ENCODE data around the gene SASH1.

The SASH1 gene

GRCh38 chr6:148339766-148340165 is 2.9 kb upstream of the SASH1 start:
- ChIA-PET CTCF (no interaction called here), POLR2A (no interaction called here)
- no peak for TF ChIP-seq CTCF (IDR thresholded peaks at IDR 0.05; ENCODE audit: control extremely low read depth, extremely low read depth, low read depth, missing control alignments)
- no peak for DNase-seq (ENCODE audit: extremely low spot score)

DNA sequence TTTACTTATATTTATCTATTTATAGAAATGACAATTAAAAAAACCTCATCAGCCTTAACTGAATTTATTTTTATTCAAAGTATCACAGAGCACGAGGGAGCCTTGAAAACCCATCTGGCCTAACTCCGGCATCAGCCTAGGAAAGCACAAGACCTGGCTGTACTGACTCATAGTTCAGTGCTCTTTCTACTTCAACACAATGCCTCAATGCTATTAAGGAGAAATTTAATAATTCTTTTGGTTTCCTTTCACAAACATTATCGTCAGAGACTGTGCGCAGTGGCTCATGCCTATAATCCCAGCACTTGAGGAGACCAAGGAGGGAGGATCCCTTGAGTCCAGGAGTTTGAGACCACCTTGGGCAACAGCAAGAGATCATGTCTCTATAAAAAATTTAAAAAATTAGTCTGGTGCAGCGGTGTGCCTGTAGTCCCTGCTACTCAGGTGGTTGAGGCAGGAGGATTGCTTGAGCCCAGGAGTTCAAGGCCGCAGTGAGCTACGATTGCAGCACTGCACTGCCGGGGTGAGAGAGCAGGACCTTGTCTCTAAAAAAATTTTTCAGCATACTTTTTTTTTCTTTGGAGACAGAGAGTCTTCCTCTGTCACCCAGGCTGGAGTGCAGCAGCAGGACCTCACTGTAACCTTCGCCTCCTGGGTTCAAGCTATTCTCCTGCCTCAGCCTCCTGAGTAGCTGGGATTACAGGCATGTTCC is 1.9 kb upstream of the SASH1 start:
- CTCF ChIA-PET = no interaction called here
- POLR2A ChIA-PET = no interaction called here
- DNase-seq (ENCODE audit: extremely low spot score) = no peak
- TF ChIP-seq CTCF (IDR thresholded peaks at IDR 0.05; ENCODE audit: control extremely low read depth, extremely low read depth, low read depth, missing control alignments) = no peak

DNA sequence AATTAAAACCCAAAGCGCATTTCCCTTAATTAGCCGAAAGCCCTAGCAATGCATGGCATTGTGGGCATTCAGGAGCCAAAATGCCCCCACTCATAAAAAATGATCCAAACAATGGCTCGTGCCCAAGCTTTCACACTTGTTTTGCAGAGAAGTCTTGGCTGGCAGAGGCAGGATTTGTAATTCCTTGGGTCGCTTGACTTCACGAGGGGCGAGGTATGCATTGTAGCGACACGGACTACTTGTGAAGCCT is 613 bp upstream of the SASH1 start:
- no peak for DNase-seq (ENCODE audit: extremely low spot score)
- CTCF ChIA-PET = no interaction called here
- POLR2A ChIA-PET = no interaction called here
- TF ChIP-seq CTCF (IDR thresholded peaks at IDR 0.05; ENCODE audit: control extremely low read depth, extremely low read depth, low read depth, missing control alignments) = no peak

DNA sequence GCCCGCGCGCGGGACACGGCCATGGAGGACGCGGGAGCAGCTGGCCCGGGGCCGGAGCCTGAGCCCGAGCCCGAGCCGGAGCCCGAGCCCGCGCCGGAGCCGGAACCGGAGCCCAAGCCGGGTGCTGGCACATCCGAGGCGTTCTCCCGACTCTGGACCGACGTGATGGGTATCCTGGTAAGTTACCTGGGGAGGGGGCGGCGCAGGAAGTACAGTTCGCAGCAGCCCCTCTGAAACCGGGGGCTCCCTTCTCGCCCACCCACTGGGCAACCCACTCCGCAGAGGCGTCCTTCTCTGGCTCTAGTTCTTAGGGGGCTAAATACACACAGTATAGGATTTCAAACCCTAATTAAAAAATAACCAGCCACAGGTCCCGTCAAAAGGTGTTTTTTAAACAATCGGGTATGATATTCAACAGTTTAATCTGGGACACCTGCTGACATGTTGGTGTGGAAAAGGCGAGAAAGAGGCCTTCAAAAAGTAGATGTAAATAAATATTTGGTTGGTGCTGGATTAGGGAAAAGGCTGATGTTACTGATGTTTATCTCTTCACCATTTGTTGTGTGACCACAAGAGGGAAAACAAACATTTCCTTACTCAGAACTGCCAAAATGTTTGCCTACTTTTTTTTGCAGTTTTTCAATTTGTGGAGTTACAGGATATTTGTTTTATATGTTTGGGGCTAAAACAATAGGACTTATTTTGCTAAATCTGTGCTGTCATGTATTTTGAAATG is 577 bp downstream of the SASH1 start:
- no peak for TF ChIP-seq CTCF (IDR thresholded peaks at IDR 0.05; ENCODE audit: control extremely low read depth, extremely low read depth, low read depth, missing control alignments)
- POLR2A ChIA-PET = no interaction called here
- no peak for DNase-seq (ENCODE audit: extremely low spot score)
- CTCF ChIA-PET = no interaction called here

DNA sequence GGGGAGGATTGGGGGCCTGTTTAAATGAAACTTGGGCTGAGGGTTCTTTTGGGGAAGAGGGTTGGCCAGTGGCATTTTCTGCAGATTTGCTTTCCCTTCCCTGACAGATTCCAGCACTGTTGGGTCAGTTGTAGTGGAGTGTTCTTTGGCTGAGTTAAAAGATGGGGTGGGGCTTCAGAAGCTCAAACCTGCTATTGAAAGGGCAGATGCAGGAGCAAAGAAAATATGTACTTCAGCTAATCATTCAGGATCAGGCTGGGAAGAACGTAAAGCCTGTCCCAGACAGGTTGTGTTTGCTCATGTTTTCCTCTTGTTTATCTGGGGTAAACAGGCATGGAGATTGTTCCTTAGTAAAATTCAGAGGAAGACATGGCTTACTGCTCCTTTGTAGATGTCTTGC is 2.5 kb downstream of the SASH1 start:
- DNase-seq (ENCODE audit: extremely low spot score) = no peak
- ChIA-PET POLR2A (no interaction called here), CTCF (interaction anchor here (0.7 kb wide), 1 partner anchor 9 kb away, joined by 3 read pairs; no protein-coding TSS in a partner anchor)
- no peak for TF ChIP-seq CTCF (IDR thresholded peaks at IDR 0.05; ENCODE audit: control extremely low read depth, extremely low read depth, low read depth, missing control alignments)

DNA sequence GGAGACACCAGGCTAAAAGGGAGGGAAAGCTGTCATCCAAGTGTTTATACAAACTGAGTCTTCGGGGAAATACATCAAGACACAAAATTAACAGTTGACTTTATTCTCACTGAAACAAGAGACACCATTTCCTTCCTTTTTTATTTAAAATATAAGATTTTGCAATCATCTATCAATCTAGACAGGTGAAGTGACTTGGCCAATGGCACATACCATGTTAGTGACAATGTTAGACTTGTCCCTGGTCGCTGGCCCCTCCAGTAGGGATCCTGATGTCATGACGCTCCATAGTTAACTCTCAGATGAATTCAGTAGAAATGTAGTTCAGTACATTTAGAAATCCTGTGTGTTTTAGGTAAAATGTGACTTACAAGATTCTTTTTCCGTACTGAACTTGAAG is 2.9 kb downstream of the SASH1 start:
- DNase-seq (ENCODE audit: extremely low spot score) = no peak
- TF ChIP-seq CTCF (IDR thresholded peaks at IDR 0.05; ENCODE audit: control extremely low read depth, extremely low read depth, low read depth, missing control alignments) = no peak
- POLR2A ChIA-PET = no interaction called here
- CTCF ChIA-PET = interaction anchor here (0.7 kb wide), 1 partner anchor 9 kb away, joined by 3 read pairs; no protein-coding TSS in a partner anchor

Data from GM10248 (cell line).